Breast epithelium (tissue), 4 donors: ENCODE data around the gene TRNT1. TPM values are rescaled to one million over a fixed set of nuclear protein-coding genes. Genes with fewer than 3 reads are reported as not detected.
A peak's percentile ranks its signal among the peaks of the same experiment; 100 is the strongest.

Source experiments
- DNase-seq, 2 donors: peaks; one replicate each; pipeline ENCODE4 v3.0.0-alpha.2; 2019; ENCODE audit warnings: low spot score in 2 of 2
- H3K27ac ChIP-seq, 2 donors: fragments of 200-600 bp; sonication (generic) in 1 of 2; one replicate each; pipeline ENCODE4 v1.5.1; 2016 to 2019; ENCODE audit warnings: mild to moderate bottlenecking in 1 of 2
- H3K27me3 ChIP-seq, 2 donors: fragments of 200-600 bp; sonication (generic) in 1 of 2; one replicate each; pipeline versions ENCODE4 v1.5.1 to v1.6.0; 2017 to 2019; ENCODE audit warnings: control low read depth in 1 of 2, mild to moderate bottlenecking in 1 of 2
- H3K36me3 ChIP-seq: fragments of 200-600 bp; one replicate; pipeline ENCODE4 v1.5.1; 2019
- H3K4me1 ChIP-seq, 2 donors: fragments of 200-600 bp; sonication (generic); one replicate each; pipeline ENCODE4 v1.5.1; 2016 to 2019; ENCODE audit warnings: control low read depth in 1 of 2
- H3K4me3 ChIP-seq, 3 donors: fragments of 200-600 bp; sonication (generic); 1 replicate in 2 of 3; 2 replicates in 1 of 3; pipeline ENCODE4 v1.5.1; 2016 to 2019; ENCODE audit warnings: mild to moderate bottlenecking in 3 of 3, moderate library complexity in 2 of 3
- H3K9me3 ChIP-seq, 2 donors: fragments of 200-600 bp; sonication (generic) in 1 of 2; one replicate each; pipeline ENCODE4 v1.5.1; 2016 to 2019; ENCODE audit warnings: control low read depth in 1 of 2
- CTCF ChIP-seq, 3 donors: fragments of 450-650 bp; IDR thresholded peaks; one replicate each; pipeline ENCODE4 v1.5.1; 2016 to 2017; ENCODE audit warnings: antibody characterized with exemption in 3 of 3, mild to moderate bottlenecking in 3 of 3, moderate library complexity in 3 of 3
- POLR2A ChIP-seq: fragments of 450-650 bp; IDR thresholded peaks from one replicate; pipeline ENCODE4 v1.6.1; 2016; ENCODE audit warnings: antibody characterized with exemption, mild to moderate bottlenecking, moderate library complexity
- POLR2AphosphoS5 ChIP-seq, 3 donors: sonication (generic); formaldehyde crosslinking; IDR thresholded peaks; one replicate each; pipeline ENCODE4 v1.6.1; 2017; ENCODE audit warnings: antibody characterized with exemption in 3 of 3
- intact Hi-C: fragments of 100-400 bp; cut with DNase I; formaldehyde crosslinking; loops from one replicate; pipeline ENCODE4 v1.15.1; 2023; ENCODE audit warnings: low total_unique reads
- total RNA-seq, 3 donors: library from RNA; depleted of rRNA; stranded (reverse); fragments of >200 nt; gene quantifications; one replicate each; pipeline ENCODE4 v1.1.0, GENCODE V29; 2016

TRNT1 gene
- total RNA-seq, 3 donors from 2014 or later = 16.0 to 24.0 (median 19.0) TPM

GRCh38 chr3:3178498-3179328 lies 52.0 kb downstream of the TRNT1 start:
- no peaks in the 10 kb centered on the region for H3K36me3 ChIP-seq
- TF ChIP-seq POLR2AphosphoS5 (IDR thresholded peaks at IDR 0.05) = no peak
- TF ChIP-seq CTCF (IDR thresholded peaks at IDR 0.05) = no peak
- TF ChIP-seq POLR2A = no peak
- peak overlapping the region; percentile 86 to 87 for H3K27ac ChIP-seq
- intact Hi-C loops = no loop called here
- no peak for DNase-seq
- H3K4me1 ChIP-seq = peaks cover 0 to 20% of the 10 kb centered on the region in 2 donors
- H3K27me3 ChIP-seq = no peaks in the 10 kb centered on the region
- H3K9me3 ChIP-seq = no peaks in the 10 kb centered on the region
- H3K4me3 ChIP-seq = peak overlapping the region; percentile 94 to 100 (median 99)

DNA sequence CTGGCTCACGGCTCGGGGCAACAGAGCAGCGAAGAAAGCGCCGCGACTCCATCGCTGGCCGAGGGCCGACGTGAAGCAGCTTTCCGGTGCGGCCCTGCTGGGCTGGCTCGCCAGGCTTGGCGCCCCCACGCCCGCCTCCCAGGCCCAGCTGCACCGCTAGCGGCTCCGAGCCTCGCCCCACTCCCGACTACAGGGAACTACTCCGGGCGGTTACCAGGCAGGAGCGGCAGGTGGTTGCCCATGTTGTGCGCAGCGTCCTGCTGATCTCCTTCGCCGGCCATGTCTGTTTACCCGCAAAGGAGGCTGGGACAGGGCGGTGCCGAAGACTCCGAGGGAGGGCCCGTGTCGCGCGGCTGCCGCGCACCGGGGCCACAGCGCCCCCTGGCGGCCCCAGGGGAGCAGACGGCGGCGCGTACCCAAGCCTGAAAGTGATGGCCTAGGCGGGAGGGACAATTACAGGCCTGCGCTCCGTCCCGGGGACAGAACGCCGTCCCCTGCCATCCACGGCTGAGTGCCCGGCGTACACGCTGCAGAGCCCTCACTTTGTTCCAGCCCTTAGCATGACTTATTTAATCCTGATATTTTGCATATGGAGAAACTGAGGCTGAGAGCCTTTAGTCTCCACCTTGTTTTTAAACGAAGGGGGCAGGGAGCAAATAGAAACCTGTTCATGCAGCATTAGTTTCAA lies 52.8 kb downstream of the TRNT1 start, which contains the start of gene CRBN:
CRBN (minus strand) TSS at position 285 of the 688 bp plus-strand sequence; CDS start at position 281, 4 bp downstream.
- DNase-seq = peak; percentile 67 to 83
- Histone ChIP-seq H3K27ac (peak within 1 kb of the TSS; percentile 86 to 87), H3K9me3 (no peaks in the 10 kb centered on the region), H3K4me3 (peak within 1 kb of the TSS; percentile 94 to 100 (median 99)), H3K27me3 (no peaks in the 10 kb centered on the region), H3K4me1 (peaks cover 0 to 20% of the 10 kb centered on the region in 2 donors), H3K36me3 (no peaks in the 10 kb centered on the region)
- peak; percentile 38 for TF ChIP-seq POLR2A
- peak; percentile 57 to 89 (median 86) for TF ChIP-seq POLR2AphosphoS5 (IDR thresholded peaks at IDR 0.05)
- peak; percentile 87 to 97 (median 93) for TF ChIP-seq CTCF (IDR thresholded peaks at IDR 0.05)
- intact Hi-C loops = no loop called here

- H3K27ac ChIP-seq = no peak overlapping the region
- TF ChIP-seq CTCF (IDR thresholded peaks at IDR 0.05) (no peak), POLR2A (no peak), POLR2AphosphoS5 (IDR thresholded peaks at IDR 0.05) (no peak)
- no peaks in the 10 kb centered on the region for H3K36me3 ChIP-seq
- H3K27me3 ChIP-seq = no peaks in the 10 kb centered on the region
- no peaks in the 10 kb centered on the region for H3K9me3 ChIP-seq
- H3K4me1 ChIP-seq = peaks cover 0 to 20% of the 10 kb centered on the region in 2 donors
- H3K4me3 ChIP-seq = no peak overlapping the region
- no peak for DNase-seq
- intact Hi-C loops = no loop called here
Observed at GRCh38 chr3:3180456-3180855, 53.7 kb downstream of the TRNT1 start.

- no peak for TF ChIP-seq POLR2AphosphoS5 (IDR thresholded peaks at IDR 0.05)
- TF ChIP-seq POLR2A = no peak
- no peak for TF ChIP-seq CTCF (IDR thresholded peaks at IDR 0.05)
- Histone ChIP-seq H3K4me1 (no peaks in the 10 kb centered on the region), H3K27ac (no peak overlapping the region), H3K9me3 (peaks cover 7 to 10% of the 10 kb centered on the region in 2 donors), H3K36me3 (no peaks in the 10 kb centered on the region), H3K4me3 (no peak overlapping the region), H3K27me3 (no peaks in the 10 kb centered on the region)
- DNase-seq = no peak
- intact Hi-C loops = no loop called here
Observed at GRCh38 chr3:3184876-3185275, 58.1 kb downstream of the TRNT1 start.
